Hematopoietic multipotent progenitor cell treated with erythropoietin and hydrocortisone succinate and interleukin-3 and kit ligand, for 4 days (in vitro differentiated cells): ENCODE data around the gene ZNF398.

Source experiments
- DNase-seq: peaks from one replicate; pipeline ENCODE4 v3.0.0-alpha.2; 2015

The ZNF398 gene

DNA sequence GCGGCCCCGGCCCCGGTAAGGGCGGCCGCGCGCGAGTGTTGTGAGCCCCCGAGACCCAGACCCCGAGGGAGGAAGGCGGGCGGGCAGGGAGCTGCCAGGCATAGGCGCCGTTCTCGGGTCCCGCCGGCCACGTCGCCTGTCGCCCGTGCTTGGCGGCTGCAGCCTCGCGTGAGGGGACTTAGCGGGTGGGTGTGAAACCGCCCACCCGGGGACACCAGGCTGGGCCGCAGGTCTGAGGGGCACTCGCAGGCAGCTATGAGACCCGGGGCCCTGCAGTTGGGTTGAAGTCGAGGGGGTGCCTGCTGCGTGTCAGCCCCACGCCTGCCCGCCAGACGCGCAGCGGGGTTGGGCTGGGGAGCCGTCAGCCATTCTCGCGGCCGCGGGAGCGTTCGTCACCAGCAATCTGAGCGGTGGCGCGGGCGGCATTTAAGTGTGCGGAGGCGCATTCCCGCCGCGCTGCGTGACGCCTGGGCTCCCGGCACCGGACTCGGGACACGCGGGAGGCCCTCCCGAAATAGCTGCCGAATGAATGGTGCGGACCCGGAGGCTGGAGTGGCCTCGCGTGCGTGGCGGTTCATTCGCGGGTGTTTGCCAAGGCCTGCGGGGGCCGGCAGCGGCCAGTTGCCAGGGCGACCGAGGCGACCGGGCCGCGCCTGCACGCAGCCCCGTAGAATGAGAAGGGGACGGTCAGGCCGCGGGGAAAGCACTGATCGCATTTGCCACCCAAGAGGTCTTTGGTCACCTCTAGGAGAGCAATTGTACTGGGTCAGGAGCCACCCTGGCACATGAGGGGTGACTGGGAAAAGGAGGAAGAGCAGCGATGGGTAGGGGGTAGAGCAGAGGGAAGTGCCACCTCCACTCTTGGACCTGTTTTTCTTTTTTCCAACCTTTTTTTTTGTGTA is 750 bp downstream of the ZNF398 start:
- DNase-seq = peak; percentile 72

- DNase-seq = no peak
Measured at GRCh38 chr7:149150981-149151380, 3.7 kb downstream of the ZNF398 start.

DNA sequence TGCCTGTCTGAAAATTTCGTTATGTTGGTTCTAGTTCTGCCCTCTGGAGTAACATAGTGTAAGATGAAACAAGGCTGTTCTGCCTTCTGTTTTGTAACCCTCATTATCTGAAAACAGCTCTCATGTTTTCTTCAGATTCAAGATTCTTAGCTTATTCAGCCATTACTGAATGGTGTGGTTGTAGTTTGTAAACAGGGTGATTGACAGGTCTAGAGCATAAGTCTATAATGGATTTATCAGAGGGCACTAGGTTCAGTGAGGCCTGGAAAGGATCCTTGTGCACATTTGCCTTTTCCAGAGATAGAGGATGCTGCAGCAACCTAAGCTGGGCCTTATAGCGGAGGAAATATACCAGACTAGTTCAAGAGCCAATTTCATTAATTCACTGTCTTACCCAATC is 6.1 kb downstream of the ZNF398 start:
- DNase-seq = no peak

DNA sequence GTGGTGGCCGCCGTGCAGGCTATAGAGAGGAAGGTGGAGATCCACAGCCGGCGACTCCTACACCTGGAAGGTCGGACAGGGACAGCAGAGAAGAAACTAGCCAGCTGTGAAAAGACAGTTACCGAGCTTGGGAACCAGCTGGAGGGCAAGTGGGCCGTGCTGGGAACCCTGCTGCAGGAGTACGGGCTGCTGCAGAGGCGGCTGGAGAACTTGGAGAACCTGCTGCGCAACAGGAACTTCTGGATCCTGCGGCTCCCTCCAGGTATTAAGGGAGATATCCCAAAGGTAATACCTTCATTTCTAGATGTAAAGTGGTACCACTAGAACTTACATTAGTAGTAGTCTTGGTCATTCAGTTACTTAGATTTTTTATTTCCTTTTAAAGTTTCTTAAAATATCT is 6.8 kb downstream of the ZNF398 start:
- DNase-seq = no peak

GRCh38 chr7:149156898-149157297 is 9.6 kb downstream of the ZNF398 start:
- DNase-seq = no peak

DNA sequence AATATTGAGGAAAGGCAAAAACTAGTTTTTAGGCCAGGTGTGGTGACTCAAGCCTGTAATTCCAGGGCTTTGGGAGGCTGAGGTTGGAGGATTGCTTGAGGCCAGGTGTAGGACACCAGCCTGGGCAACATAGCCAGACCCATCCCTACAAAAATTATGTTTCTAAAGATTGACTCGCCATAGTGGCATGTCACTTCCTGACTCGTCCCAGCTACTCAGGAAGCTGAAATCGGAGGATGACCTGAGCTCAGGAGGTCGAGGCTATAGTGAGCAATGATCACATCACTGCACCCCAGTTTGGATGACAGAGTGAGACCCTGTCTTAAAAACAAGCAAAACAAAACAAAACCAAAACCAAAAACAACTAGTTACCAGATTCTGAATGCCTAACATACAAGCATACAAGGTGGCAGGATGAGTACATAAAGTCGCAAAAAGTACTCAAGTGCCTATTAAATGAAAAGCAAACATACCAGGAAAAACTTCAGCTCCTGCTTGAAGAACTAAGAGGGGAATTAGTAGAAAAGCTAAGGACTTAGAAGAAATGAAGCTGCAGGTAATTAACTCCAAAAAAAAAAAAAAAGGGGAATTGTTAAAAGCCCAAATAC is 14.1 kb downstream of the ZNF398 start:
- DNase-seq = no peak

DNA sequence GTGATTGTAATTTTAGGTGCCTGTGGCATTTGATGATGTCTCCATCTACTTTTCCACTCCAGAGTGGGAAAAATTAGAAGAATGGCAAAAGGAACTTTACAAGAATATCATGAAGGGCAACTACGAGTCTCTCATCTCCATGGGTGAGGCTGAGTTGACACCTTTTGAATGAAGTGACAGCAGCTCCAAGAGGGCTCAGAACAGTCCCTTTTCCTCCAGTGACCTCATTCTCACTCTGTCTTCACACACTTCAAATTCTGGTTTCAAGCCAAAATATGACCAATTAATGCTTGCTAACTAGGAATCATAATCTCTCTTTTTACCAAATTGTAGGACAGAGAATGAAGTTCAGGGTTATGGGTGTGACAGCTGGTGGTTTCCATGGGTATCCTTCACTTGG is 18.9 kb downstream of the ZNF398 start:
- no peak for DNase-seq

DNA sequence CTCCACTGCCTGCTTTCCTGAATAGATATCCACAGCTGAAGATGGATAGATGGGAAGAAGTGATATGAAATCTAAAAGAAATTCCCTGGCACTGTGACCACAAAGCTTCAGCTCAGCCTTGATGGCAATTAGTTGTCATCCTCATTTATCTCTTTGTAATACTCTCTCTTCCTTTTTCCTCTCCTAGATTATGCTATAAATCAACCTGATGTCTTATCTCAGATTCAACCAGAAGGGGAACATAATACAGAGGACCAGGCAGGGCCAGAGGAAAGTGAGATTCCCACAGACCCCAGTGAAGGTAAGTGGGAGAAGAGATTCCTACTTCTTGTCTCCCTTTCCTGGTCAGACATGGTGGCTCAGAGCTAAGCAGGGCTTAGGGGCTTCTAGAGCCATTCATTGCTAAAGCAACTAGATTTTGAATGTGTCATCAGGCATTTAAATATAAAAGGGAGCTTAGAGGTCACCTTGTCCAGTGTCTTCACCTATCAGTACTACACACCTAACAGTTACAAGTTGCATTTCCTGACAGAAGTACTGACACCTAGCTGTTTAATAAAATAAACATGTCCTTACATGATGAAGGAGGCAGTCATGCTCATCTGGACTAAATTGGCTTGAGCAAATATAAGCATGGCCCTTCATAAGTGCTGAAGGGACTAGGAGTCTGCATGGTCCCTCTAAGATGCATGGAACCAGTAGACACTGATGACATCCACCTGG is 19.5 kb downstream of the ZNF398 start:
- no peak for DNase-seq

- no peak for DNase-seq
Measured at GRCh38 chr7:149171892-149172533, 24.8 kb downstream of the ZNF398 start.

GRCh38 chr7:149172534-149172920 is 25.3 kb downstream of the ZNF398 start:
- no peak for DNase-seq

DNA sequence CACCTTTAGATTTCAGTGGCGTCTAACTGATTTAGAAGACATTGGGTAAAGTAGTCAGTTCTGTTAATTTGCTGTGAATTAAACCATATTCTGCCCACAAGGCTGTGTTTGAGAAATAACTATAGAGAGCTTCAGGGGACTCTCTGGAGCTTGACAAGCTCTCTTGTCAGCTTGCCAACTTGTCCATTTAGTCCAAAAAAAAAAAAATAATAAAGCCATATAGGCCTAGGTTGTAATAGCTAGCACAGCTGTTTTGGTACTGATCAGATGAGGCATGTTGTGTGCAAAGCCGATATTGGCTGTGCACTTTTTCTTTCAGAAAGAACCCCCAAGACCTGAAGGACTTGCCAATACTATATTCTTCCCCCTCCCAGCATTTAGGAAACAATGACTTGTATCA is 27.9 kb downstream of the ZNF398 start:
- DNase-seq = no peak

GRCh38 chr7:149179241-149179640 is 32.0 kb downstream of the ZNF398 start:
- DNase-seq = no peak

DNA sequence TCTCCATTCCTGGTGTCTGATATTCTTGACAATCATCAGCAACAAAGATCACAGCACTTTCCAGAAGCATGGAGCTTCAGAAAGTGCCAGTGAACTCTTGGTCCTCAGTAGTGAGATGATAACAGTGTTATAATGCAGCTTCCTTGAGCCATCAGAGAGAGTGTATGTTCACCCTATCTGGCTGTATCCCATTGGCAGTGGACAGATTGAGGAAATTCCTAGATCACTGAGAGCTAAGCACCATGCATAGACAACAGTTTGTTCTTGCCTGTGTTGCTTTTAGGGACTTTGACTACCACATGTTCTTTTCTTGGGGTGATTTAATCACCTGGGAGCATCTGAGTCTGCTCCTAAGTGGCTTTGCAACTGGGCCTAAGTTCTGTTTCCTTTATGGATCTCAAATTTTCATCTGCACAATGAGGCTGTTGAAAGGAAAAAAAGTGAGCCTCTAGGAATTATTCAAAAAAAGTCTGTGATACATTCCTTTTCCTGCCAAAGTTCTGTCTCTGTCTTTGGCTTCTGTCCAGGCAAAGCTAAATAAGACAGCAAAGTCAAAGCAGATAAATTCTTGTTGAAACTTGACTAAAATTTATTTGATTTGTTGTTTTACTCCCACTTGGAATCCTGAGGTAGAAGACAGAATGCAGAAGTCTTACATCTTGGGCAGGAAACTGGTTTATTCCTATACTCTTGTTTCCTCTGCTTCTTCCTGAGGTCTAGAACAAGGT is 33.6 kb downstream of the ZNF398 start:
- DNase-seq = no peak

DNA sequence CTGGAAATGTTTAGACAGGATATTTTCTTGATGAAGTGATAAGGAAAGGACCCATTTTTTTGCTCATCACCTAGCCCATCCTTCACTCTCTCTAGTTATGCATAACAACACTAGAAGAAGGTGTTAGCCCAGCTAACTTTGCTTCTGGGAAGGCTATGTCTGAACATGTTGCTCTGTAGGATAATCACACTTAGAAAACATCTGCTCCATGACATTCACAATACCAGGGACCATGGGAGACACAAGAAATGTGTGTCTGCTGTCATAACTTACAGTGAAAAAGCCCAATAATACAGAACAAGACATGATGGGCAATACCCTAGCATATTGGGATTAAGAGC is 34.2 kb downstream of the ZNF398 start:
- no peak for DNase-seq

DNA sequence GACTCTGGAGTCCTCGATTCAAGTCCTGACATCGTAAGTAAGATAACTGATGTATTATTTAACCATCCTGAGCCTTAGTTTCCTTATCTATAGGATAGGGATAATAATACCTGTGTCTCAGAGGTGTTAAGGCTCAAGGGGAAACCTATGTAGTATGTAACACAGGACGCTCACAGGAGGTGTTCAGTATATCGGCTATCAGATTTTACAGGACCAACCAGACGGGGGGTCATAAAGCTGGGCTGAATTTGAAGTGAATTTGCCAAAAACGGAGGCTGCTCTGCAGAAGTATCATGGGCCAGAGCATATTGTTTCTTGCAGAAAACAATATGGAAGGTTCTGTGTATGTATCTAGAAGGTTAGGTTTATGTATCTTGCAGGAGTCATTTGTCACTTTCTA is 37.0 kb downstream of the ZNF398 start:
- DNase-seq = no peak

DNA sequence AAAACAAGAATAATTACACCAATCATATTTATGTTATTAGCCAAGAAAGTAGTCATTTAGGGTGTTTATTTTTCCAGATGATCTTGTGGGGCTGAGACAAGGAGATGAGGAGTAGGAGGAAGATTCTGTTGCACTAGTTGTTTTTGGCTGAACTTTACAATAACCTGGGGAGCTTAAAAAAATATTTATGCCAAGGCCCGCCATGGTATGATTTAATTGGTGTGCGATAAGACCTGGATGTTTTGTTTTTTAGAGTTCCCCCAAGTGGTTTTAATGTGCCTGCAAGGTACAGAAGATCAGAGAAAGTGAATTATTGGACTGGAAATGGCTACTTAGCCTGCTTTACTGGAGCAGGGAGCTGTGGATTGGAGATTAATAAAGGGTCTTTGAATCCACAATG is 41.0 kb downstream of the ZNF398 start:
- no peak for DNase-seq

DNA sequence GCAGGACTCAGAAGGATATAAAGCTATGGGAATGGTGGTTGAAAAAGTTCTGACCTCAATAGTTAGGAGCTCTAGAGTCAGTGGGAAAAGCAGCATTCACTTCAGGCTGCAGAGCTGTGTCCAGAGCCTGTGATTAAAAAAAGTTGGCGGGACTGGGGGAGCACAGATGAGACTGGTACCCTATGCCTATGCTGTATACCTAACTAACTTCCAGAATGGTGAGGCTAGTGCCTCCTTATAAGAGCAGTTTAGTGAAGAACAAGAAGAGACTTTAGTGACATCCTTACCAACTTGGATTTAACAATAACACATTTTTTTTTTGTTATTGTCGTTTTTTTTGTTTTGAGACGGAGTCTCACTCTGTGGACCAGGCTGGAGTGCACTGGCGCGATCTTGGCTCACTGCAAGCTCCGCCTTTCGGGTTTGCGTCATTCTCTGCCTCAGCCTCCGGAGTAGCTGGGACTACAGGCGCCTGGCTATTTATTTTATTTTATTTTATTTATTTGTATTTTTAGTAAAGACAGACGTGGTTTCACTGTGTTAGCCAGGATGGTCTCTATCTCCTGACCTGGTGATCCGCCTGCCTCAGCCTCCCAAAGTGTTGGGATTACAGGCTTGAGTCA is 41.5 kb downstream of the ZNF398 start:
- no peak for DNase-seq

GRCh38 chr7:149191851-149192250 is 44.6 kb downstream of the ZNF398 start:
- DNase-seq = no peak

GRCh38 chr7:149194799-149195179 is 47.5 kb downstream of the ZNF398 start:
- no peak for DNase-seq

DNA sequence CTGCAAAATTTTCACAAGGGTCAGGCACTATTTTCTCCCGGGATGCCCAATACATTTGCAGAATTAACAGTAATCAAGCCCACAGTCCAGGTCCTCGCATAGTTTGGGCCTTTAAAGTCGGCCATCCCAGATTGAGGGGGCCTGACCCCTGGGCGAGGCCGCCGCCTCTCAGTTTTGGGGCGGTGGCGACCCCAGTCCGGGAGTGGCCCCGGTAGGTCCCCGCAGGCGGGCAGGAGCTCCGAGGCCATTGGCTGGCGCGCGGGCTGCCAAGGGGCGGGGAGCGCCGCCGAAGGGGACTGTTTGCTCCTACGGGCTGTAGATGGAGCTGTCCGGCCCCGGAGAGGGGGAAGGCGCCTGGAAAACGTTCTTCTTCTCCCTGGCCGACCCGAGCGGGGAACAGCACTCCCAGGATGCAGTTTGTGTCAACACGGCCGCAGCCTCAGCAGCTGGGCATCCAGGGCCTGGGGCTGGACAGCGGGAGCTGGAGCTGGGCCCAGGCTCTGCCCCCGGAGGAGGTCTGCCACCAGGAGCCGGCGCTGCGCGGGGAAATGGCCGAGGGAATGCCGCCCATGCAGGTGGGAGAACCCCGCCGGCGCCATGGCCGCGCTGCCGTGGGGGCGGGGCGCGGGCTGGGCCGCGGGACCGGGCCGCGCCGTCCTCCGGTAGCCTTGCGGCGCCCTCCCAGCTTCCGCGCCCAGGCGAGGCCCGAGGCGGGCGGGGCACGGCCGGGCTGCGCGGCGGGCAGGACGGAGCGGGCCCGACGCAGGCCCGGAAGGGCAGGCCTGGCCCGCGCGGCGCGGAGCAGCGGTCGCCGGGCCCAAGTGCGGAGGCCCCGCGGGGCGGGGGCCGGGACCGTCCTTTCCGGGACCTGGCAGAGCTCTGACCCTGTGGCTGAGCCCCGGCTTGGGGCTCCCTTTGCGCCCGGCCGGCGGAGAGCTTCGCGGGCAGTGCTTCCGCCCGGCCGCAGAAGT is 48.2 kb downstream of the ZNF398 start, which contains the start of gene ZNF282:
Gene ZNF282, plus strand, starts transcription at position 367 of the 971 bp plus-strand sequence. Its CDS starts 44 bp downstream, at position 411.
- DNase-seq = peak; percentile 95

- peak; percentile 41 for DNase-seq
Measured at GRCh38 chr7:149196151-149196704, 49.0 kb downstream of the ZNF398 start.
